Stomach (tissue), 4 donors: ENCODE data around the gene SLC29A1.

Experiments
- CTCF ChIP-seq, 7 experiments: fragments of 450-650 bp in 4 of 7; fragments of 200-600 bp in 3 of 7; sonication (generic) in 3 of 7; IDR thresholded peaks; one replicate each; pipeline ENCODE4 v1.5.1; 2016 to 2019; ENCODE audit warnings: antibody characterized with exemption in 7 of 7, control low read depth in 2 of 7, mild to moderate bottlenecking in 1 of 7
- POLR2A ChIP-seq, 4 donors: fragments of 450-650 bp; IDR thresholded peaks; one replicate each; pipeline ENCODE4 v1.6.1; 2016; ENCODE audit warnings: antibody characterized with exemption in 4 of 4, control low read depth in 2 of 4, mild to moderate bottlenecking in 1 of 4, moderate library complexity in 1 of 4

- no peak for TF ChIP-seq POLR2A (IDR thresholded peaks at IDR 0.05)
- peak in 4 of 7 experiments; percentile 4 to 15 (median 9) for TF ChIP-seq CTCF (IDR thresholded peaks at IDR 0.05)
These were observed 34.4 kb downstream of the SLC29A1 start for GRCh38 chr6:44257753-44258324.
